Activated CD4-positive, alpha-beta T cell treated with anti-CD3 and anti-CD28 coated beads, Interleukin-2, amount 10 ng/mL, durations not matched to agents 7 days and 5 days (primary cell): ENCODE data around the gene SMIM13. TPM values are rescaled to one million over a fixed set of nuclear protein-coding genes. Genes with fewer than 3 reads are reported as not detected.

ENCODE experiments used
- CTCF ChIA-PET: fragments of 350-600 bp; sonication (Branson Sonifier 250); formaldehyde crosslinking; loops from one replicate; lab custom pipeline; 2021; ENCODE audit warnings: antibody characterized with exemption; lab: Charles Lee
- POLR2A ChIA-PET: fragments of 350-600 bp; sonication (Branson Sonifier 250); formaldehyde crosslinking; loops from one replicate; lab custom pipeline; 2021; ENCODE audit warnings: antibody characterized with exemption; lab: Charles Lee
- DNase-seq: peaks from one replicate; pipeline ENCODE4 v3.0.0-alpha.2; 2020
- H3K27ac Mint-ChIP-seq: one replicate; pipeline ENCODE4 v1.8.0; 2021; ENCODE audit warnings: mild to moderate bottlenecking, moderate library complexity, mixed read lengths
- H3K27me3 Mint-ChIP-seq: one replicate; pipeline ENCODE4 v1.8.0; 2021; ENCODE audit warnings: mixed read lengths
- H3K36me3 Mint-ChIP-seq: one replicate; pipeline ENCODE4 v1.8.0; 2021; ENCODE audit warnings: low read depth, mixed read lengths
- H3K4me1 Mint-ChIP-seq: one replicate; pipeline ENCODE4 v1.8.0; 2021; ENCODE audit warnings: mixed read lengths
- H3K4me3 Mint-ChIP-seq: one replicate; pipeline ENCODE4 v1.8.0; 2021; ENCODE audit warnings: mild to moderate bottlenecking, moderate library complexity, mixed read lengths
- H3K9me3 Mint-ChIP-seq: one replicate; pipeline ENCODE4 v1.8.0; 2021; ENCODE audit warnings: mixed read lengths
- total RNA-seq, 2 experiments: library from RNA; stranded (reverse); gene quantifications; one replicate each; pipeline ENCODE4 v1.2.3, GENCODE V29; 2021

Gene SMIM13
- 1 to 10 TPM; 7.9 to 9.2 TPM for total RNA-seq

DNA sequence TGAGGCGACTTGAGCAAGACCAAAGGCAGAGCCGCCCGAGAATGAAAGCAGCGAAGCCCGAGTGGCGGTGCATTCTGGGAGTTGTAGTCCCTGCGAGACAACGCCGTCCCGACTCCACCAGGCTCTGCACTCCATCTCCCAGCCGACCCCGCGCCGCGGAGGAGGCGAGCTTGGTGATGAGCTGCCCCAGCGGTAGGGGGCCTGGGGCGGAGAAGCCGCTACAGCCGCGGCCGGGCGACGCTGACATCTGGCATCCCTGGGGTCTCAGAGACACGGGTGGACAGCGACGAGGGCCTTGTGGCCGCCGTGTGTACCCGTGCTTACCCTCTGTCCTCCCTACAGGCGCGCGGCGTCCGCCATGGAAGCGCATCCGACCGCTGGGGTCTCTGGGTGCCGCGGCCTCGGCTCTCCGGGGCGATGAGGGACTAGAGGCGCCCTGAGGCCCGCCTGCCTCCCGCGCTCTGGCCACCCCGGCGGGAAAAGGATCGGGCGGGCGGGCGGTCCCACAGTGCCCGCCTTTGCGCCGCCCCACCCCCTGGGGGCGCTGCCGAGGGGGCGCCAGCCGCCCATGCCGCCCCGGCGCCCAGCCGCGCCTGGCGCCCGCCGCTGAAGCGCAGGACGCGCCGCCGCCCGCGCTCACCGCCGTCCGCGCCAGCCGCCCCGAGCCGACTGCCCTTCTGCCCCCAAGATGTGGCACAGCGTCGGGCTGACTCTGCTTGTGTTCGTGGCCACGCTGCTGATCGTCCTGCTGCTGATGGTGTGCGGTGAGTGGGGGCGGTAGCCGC, at the start of gene SMIM13:
Gene SMIM13 (plus strand): TSS at position 209 of the 785 bp plus-strand sequence. CDS start 480 bp downstream, at position 689.
- Mint-ChIP-seq H3K27ac (peak within 1 kb of the TSS; percentile 98), H3K36me3 (peaks cover 10% of the 10 kb centered on the region), H3K27me3 (no peaks in the 10 kb centered on the region), H3K4me1 (peaks cover 35% of the 10 kb centered on the region), H3K9me3 (no peaks in the 10 kb centered on the region), H3K4me3 (peak within 1 kb of the TSS; percentile 87)
- DNase-seq: peak; percentile 97
- ChIA-PET POLR2A (interaction anchor here (0.6 kb wide), 1 partner anchor 365 kb away, joined by 3 read pairs; no protein-coding TSS in a partner anchor), CTCF (interaction anchor here (0.6 to 1.6 kb wide), 5 partner anchors 10 to 372 kb away, joined by 3 to 7 read pairs (median 5); partner anchors contain the start of gene TMEM14C)

GRCh38 chr6:11043961-11044711, 49.5 kb upstream of the SMIM13 start, which contains the start of gene ELOVL2:
TSS of gene ELOVL2 (minus strand) at chr6:11044305. CDS start at chr6:11044230, 75 bp downstream.
- H3K27me3 Mint-ChIP-seq: peaks cover 72% of the 10 kb centered on the region
- H3K4me3 Mint-ChIP-seq: peak within 1 kb of the TSS; percentile 68
- no peak within 1 kb of the TSS for H3K27ac Mint-ChIP-seq
- ChIA-PET POLR2A (no interaction called here), CTCF (no interaction called here)
- H3K36me3 Mint-ChIP-seq: no peaks in the 10 kb centered on the region
- DNase-seq: no peak
- H3K4me1 Mint-ChIP-seq: peaks cover 14% of the 10 kb centered on the region
- H3K9me3 Mint-ChIP-seq: no peaks in the 10 kb centered on the region

GRCh38 chr6:11044712-11045167, 48.9 kb upstream of the SMIM13 start:
- CTCF ChIA-PET: no interaction called here
- peaks cover 71% of the 10 kb centered on the region for H3K27me3 Mint-ChIP-seq
- POLR2A ChIA-PET: no interaction called here

GRCh38 chr6:11050731-11051130, 42.9 kb upstream of the SMIM13 start:
- Mint-ChIP-seq H3K27me3 (peaks cover 34% of the 10 kb centered on the region), H3K4me1 (no peaks in the 10 kb centered on the region), H3K36me3 (no peaks in the 10 kb centered on the region), H3K9me3 (no peaks in the 10 kb centered on the region), H3K27ac (no peak overlapping the region), H3K4me3 (no peak overlapping the region)
- CTCF ChIA-PET: interaction anchor here (0.6 kb wide), 1 partner anchor 1846 kb away, joined by 3 read pairs; no protein-coding TSS in a partner anchor
- DNase-seq: no peak
- POLR2A ChIA-PET: no interaction called here

More at GRCh38 chr6:11044712-11045167, 48.9 kb upstream of the SMIM13 start:
- H3K4me1 Mint-ChIP-seq: peaks cover 14% of the 10 kb centered on the region
- no peaks in the 10 kb centered on the region for H3K36me3 Mint-ChIP-seq
- no peak for DNase-seq
- H3K4me3 Mint-ChIP-seq: peak overlapping the region; percentile 68
- H3K9me3 Mint-ChIP-seq: no peaks in the 10 kb centered on the region
- H3K27ac Mint-ChIP-seq: no peak overlapping the region

DNA sequence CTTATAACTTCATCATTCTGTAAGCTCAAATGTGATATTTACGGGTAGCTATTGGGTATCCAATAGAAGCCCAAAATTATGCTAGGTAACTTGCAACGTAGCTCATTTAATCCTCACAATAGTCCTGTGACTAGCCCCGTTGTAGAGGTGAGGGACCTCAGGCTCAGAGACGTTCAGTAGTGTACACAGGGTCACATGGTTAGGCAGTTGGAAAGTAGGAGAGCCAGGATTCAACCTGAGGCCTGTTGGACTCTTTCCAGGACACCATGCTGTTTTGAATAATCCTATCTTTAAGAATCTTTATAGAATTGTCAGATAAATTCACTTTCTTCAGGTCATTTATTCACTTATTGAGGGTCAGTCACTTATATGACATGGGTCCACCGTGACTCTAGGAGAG, 40.3 kb upstream of the SMIM13 start:
- Mint-ChIP-seq H3K4me3 (no peak overlapping the region), H3K27ac (no peak overlapping the region), H3K4me1 (no peaks in the 10 kb centered on the region), H3K9me3 (no peaks in the 10 kb centered on the region), H3K36me3 (no peaks in the 10 kb centered on the region), H3K27me3 (peaks cover 17% of the 10 kb centered on the region)
- no peak for DNase-seq
- ChIA-PET CTCF (interaction anchor here (0.6 to 1.2 kb wide), 6 partner anchors 11 to 556 kb away, joined by 3 to 5 read pairs (median 4); no protein-coding TSS in a partner anchor), POLR2A (interaction anchor here (1.2 kb wide), 1 partner anchor 12 kb away, joined by 3 read pairs; no protein-coding TSS in a partner anchor)

GRCh38 chr6:11054722-11055121, 38.9 kb upstream of the SMIM13 start:
- CTCF ChIA-PET: interaction anchor here (2.0 kb wide), 1 partner anchor 11 kb away, joined by 6 read pairs; no protein-coding TSS in a partner anchor
- POLR2A ChIA-PET: interaction anchor here (1.2 kb wide), 1 partner anchor 10 kb away, joined by 3 read pairs; no protein-coding TSS in a partner anchor
- Mint-ChIP-seq H3K27ac (no peak overlapping the region), H3K9me3 (no peaks in the 10 kb centered on the region), H3K36me3 (no peaks in the 10 kb centered on the region), H3K4me3 (no peak overlapping the region), H3K27me3 (peaks cover 7% of the 10 kb centered on the region), H3K4me1 (no peaks in the 10 kb centered on the region)
- no peak for DNase-seq

- Mint-ChIP-seq H3K4me1 (no peaks in the 10 kb centered on the region), H3K9me3 (no peaks in the 10 kb centered on the region), H3K27me3 (peaks cover 5% of the 10 kb centered on the region), H3K27ac (no peak overlapping the region), H3K36me3 (no peaks in the 10 kb centered on the region), H3K4me3 (no peak overlapping the region)
- DNase-seq: no peak
- ChIA-PET CTCF (interaction anchor here (2.0 kb wide), 1 partner anchor 10 kb away, joined by 6 read pairs; no protein-coding TSS in a partner anchor), POLR2A (no interaction called here)
Measured at GRCh38 chr6:11055127-11055627, 38.5 kb upstream of the SMIM13 start.

DNA sequence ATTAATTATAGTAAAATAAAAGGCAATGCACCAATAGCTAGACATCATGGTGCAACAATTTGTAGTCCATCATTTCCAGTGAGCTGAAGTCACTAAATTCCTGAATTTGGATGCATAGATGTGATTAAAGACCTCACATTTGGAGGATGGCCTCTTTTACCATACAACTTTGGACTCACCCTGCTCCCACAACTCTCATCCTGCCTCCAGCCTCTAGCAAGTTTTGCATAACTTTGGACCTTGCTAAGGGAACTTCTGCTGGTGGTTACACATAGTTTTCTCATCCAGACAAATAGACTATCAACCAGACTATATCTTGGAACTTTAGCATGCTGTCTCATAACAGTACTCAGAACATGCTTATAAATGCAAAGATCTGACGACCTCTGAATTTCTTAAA, 36.8 kb upstream of the SMIM13 start:
- no peak overlapping the region for H3K4me3 Mint-ChIP-seq
- DNase-seq: no peak
- H3K27ac Mint-ChIP-seq: no peak overlapping the region
- CTCF ChIA-PET: no interaction called here
- POLR2A ChIA-PET: no interaction called here
- no peaks in the 10 kb centered on the region for H3K9me3 Mint-ChIP-seq
- H3K27me3 Mint-ChIP-seq: peaks cover 3% of the 10 kb centered on the region
- no peaks in the 10 kb centered on the region for H3K4me1 Mint-ChIP-seq
- H3K36me3 Mint-ChIP-seq: no peaks in the 10 kb centered on the region

DNA sequence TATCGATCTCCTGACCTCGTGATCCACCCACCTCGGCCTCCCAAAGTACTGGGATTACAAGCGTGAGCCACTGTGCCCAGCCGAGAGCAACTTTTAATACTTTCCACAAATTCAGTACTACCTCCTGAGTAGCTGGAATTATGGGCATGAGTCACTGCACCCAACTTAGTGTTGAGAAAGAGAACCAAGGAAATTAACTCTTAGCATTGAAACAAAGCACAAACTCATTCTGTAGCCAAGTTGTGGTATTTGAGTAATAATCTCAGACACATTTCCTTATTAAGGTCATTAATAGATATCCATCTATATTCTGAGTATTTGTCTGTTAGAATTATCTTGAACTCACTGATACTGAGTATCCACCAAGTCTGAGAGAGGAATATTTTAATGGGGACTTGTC, 35.2 kb upstream of the SMIM13 start:
- H3K27ac Mint-ChIP-seq: no peak overlapping the region
- H3K9me3 Mint-ChIP-seq: no peaks in the 10 kb centered on the region

DNA sequence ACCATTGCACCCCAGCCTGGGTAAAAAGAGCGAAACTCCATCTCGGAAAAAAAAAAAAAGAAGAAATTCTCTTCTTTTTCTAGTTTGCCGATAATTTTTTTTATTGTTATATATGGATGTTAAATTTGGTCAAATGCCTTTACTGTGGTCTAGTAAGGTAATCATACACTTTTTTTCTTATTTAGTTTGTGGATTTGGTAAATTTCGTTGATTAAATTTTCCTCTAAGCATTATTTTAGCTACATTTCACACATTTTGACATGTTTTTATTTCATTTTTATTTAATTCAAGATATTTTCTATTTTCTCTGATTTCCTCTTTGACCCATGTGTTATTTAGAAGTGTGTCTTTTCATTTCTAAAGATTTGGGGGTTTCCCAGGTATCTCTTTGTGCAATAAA, 31.6 kb upstream of the SMIM13 start:
- no peaks in the 10 kb centered on the region for H3K4me1 Mint-ChIP-seq
- POLR2A ChIA-PET: no interaction called here
- CTCF ChIA-PET: no interaction called here

More for the DNA sequence above, 35.2 kb upstream of the SMIM13 start:
- peaks cover 6% of the 10 kb centered on the region for H3K27me3 Mint-ChIP-seq
- ChIA-PET POLR2A (no interaction called here), CTCF (no interaction called here)
- H3K36me3 Mint-ChIP-seq: no peaks in the 10 kb centered on the region
- DNase-seq: no peak
- no peaks in the 10 kb centered on the region for H3K4me1 Mint-ChIP-seq
- H3K4me3 Mint-ChIP-seq: no peak overlapping the region

DNA sequence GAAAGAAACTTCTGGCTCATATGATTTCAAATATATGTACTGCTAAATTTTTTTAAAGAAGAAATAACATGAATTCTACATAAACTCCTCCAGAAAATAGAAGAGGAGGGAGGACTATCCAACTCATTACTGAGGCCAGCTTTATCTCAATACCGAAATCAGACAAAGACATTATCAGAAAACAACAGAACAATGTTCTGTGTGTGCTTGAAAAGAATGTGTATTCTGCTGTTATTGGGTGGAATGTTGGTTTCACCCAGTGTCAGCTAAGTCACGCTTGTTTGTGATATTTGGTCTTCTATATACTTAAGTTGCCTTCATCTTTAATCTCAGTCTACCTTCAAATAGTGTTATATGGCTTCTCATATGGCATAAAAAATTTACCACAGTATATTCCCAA, 30.9 kb upstream of the SMIM13 start:
- Mint-ChIP-seq H3K27me3 (peaks cover 9% of the 10 kb centered on the region), H3K36me3 (no peaks in the 10 kb centered on the region), H3K4me1 (no peaks in the 10 kb centered on the region), H3K27ac (no peak overlapping the region), H3K9me3 (no peaks in the 10 kb centered on the region), H3K4me3 (no peak overlapping the region)
- POLR2A ChIA-PET: no interaction called here
- no peak for DNase-seq
- CTCF ChIA-PET: no interaction called here

More for the DNA sequence above, 31.6 kb upstream of the SMIM13 start:
- Mint-ChIP-seq H3K4me3 (no peak overlapping the region), H3K27ac (no peak overlapping the region), H3K36me3 (no peaks in the 10 kb centered on the region), H3K27me3 (peaks cover 9% of the 10 kb centered on the region), H3K9me3 (no peaks in the 10 kb centered on the region)
- DNase-seq: no peak

DNA sequence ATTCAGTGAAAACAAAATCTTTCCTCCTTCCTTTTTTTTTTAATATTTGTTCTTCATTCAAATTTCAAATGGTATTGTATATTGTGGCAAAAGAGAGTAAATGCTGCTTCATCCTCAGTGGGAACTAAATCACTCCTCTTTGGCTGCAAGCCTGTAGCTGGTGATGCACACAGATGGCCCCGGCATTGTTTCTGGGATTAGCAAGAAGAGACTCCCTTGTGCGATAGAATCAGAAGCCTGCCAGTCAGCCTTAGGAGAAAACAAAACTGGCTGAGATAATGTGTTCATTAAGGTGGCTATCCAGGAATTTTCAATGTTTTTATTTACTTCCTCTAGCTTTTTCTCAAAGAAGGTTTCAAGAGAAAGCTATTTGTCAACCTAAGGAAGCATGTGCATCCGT, 28.8 kb upstream of the SMIM13 start:
- H3K4me3 Mint-ChIP-seq: no peak overlapping the region
- ChIA-PET POLR2A (interaction anchor here (1.0 kb wide), 1 partner anchor 11 kb away, joined by 3 read pairs; no protein-coding TSS in a partner anchor), CTCF (interaction anchor here (0.6 to 1.6 kb wide), 6 partner anchors 10 to 451 kb away, joined by 3 to 6 read pairs (median 4); no protein-coding TSS in a partner anchor)
- H3K4me1 Mint-ChIP-seq: no peaks in the 10 kb centered on the region
- DNase-seq: no peak
- H3K27me3 Mint-ChIP-seq: peaks cover 9% of the 10 kb centered on the region
- H3K9me3 Mint-ChIP-seq: no peaks in the 10 kb centered on the region
- no peak overlapping the region for H3K27ac Mint-ChIP-seq
- H3K36me3 Mint-ChIP-seq: no peaks in the 10 kb centered on the region
